GM20000 (cell line): ENCODE measurements around the gene VWA2.

Experiments
- DNase-seq: peaks from one replicate; pipeline ENCODE4 v3.0.0; 2012; ENCODE audit warnings: low spot score
- TF ChIP-seq, protein P1 (sequence below): IDR thresholded peaks from 2 replicates; pipeline ENCODE4 v1.5.1; 2012; ENCODE audit warnings: mild to moderate bottlenecking, control low read depth; ENCODE audit errors: extremely low read depth, missing control alignments

Gene VWA2

DNA sequence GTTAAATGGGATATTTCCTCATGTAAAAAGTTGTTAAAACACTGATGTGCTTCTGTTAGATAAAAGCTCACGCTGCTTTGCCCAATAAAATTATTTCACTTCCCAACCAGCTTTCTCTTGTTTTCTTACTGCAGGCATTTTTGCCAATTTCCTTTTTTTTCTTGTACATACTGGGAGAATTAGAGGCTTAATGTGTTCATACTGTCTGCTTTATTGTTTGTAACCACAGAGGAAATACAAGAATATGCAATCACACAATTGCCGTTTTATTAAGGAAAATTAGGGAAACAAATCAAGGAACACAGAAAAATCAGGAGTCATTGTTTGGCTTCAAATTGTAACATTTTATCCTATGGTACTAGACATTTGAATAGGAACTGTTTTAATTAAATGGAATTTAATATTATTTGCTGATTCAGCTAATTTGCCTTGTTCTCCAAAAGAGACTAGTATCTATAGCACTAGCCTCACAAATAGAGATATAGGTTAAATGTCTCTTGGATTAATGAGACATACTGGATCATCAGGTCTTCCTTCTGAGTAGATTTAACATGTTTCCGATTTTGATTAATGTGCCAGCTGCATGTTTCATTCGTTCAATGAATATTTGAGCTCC lies 6.4 kb upstream of the VWA2 start:
- TF ChIP-seq, protein P1, sequence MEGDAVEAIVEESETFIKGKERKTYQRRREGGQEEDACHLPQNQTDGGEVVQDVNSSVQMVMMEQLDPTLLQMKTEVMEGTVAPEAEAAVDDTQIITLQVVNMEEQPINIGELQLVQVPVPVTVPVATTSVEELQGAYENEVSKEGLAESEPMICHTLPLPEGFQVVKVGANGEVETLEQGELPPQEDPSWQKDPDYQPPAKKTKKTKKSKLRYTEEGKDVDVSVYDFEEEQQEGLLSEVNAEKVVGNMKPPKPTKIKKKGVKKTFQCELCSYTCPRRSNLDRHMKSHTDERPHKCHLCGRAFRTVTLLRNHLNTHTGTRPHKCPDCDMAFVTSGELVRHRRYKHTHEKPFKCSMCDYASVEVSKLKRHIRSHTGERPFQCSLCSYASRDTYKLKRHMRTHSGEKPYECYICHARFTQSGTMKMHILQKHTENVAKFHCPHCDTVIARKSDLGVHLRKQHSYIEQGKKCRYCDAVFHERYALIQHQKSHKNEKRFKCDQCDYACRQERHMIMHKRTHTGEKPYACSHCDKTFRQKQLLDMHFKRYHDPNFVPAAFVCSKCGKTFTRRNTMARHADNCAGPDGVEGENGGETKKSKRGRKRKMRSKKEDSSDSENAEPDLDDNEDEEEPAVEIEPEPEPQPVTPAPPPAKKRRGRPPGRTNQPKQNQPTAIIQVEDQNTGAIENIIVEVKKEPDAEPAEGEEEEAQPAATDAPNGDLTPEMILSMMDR = no peak
- no peak for DNase-seq

DNA sequence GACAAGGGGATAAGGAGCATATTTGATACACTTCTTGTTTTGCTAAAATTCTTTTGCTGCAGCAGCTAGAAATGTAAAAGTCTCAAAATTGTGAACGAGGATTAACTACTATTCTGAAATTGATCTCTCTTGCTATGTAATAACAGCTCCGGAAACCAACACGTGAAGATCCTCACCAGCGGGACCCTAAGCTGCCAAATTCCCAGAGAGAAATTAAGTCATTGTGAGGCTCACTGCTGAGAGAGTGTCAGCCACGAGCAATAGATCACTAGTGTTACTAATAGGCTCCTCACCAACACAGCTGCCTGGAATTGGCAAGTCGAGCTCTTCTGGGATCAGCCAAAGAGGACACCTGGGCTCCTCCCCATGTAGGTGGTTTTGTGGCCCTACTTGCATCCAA lies 5.6 kb upstream of the VWA2 start:
- no peak for DNase-seq
- TF ChIP-seq, protein P1 = no peak

- TF ChIP-seq, protein P1 = no peak
Measured at GRCh38 chr10:114234132-114234531, 4.9 kb upstream of the VWA2 start.

GRCh38 chr10:114239994-114240345 lies 916 bp downstream of the VWA2 start:
- DNase-seq = no peak
- TF ChIP-seq, protein P1 = no peak

More at GRCh38 chr10:114234132-114234531, 4.9 kb upstream of the VWA2 start:
- no peak for DNase-seq

GRCh38 chr10:114242235-114242634 lies 3.2 kb downstream of the VWA2 start:
- TF ChIP-seq, protein P1 = no peak

DNA sequence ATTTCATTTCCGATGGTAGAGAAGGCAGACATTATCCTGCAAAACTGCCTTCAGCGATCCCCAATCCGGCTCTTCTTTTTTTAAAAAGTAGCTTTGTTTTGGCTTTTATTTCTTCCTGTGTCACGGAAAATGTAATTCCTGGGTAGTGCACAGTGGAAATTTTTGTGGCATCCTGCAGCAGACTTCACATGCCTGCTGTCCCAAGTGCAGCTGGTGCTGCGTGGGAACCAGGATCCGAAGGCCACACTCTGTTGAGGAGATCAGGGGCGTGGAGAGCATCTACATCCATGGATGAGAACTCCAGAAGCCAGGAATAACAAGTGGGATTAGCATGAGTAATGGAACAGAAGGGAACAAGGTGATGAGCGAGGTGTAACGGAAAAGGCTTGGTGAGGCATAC lies 4.6 kb downstream of the VWA2 start:
- TF ChIP-seq, protein P1 = no peak
- no peak for DNase-seq

More at GRCh38 chr10:114242235-114242634, 3.2 kb downstream of the VWA2 start:
- no peak for DNase-seq

- DNase-seq = no peak
- TF ChIP-seq, protein P1 = no peak
Measured at GRCh38 chr10:114244126-114244525, 5.1 kb downstream of the VWA2 start.
